HG03432 (cell line): ENCODE measurements around the gene TMPRSS3.

Experiments
- ATAC-seq: cut with Tn5 transposase; IDR thresholded peaks from one replicate; pipeline ENCODE4 v1.9.1; 2021; ENCODE audit warnings: mild to moderate bottlenecking, moderate library complexity; ENCODE audit not compliant: unreplicated experiment

Gene TMPRSS3

GRCh38 chr21:42374864-42375499 lies 20.9 kb downstream of the TMPRSS3 start:
- no peak for ATAC-seq

- ATAC-seq = no peak
Measured at GRCh38 chr21:42374457-42374856, 21.4 kb downstream of the TMPRSS3 start.

DNA sequence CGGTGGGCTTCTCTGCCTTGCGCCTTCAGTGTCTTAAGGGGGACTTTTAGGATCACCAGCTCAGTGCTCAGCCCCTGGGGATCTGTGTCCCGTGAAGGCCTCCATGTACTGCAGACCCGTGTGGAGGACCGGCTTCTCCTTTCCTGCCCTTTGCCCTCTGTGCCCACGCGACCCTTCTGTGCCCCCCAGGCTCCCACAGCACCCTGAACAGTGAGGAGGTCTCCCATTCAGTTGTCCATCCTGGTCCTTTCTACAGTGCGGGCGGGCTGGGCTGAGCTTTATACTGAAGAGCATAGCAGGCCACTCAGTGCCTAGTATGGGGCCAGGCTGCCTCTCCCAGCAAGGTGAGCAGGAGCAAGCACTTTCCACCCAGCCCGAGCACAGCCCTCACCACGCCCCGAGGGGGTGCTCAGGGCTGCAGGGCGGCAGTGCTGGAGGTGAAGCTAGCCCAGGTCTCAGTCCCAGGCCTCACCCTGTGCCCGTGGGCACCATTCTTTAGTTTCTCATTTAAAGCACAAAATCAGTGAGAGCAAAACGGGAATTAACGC lies 21.9 kb downstream of the TMPRSS3 start:
- no peak for ATAC-seq

- no peak for ATAC-seq
Measured at GRCh38 chr21:42373196-42373907, 22.5 kb downstream of the TMPRSS3 start.

DNA sequence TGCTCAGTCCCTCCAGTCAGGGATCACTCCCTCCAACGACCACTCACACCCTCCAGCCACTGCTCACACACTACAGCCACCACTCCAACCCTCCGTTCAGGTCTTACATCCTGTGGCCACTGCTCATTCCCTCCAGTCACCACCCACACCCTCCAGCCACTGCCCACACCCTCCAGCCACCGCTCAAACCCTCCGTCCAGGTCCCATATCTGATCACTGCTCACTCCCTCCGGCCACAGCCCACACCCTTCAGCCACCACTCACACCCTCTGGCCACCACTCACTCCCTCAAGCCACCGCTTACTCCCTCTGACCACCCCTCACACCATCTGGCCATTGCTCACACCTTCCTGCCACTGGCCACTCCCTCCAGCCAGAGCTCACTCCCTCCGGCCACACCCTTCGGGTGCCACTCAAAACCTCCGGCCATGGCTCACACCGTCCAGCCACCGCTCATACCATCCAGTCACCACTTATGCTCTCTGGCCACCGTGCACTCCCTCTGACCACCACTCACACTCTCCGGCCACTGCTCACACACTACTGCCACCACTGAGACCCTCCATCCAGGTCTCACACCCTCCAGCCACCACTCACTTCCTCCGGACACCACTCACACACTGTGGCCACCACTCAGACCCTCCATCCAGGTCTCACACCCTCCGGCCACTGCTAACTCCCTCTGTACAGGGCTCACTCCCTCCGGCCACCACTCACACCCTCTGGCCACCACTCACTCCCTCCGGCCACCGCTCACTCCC lies 24.8 kb downstream of the TMPRSS3 start:
- no peak for ATAC-seq

DNA sequence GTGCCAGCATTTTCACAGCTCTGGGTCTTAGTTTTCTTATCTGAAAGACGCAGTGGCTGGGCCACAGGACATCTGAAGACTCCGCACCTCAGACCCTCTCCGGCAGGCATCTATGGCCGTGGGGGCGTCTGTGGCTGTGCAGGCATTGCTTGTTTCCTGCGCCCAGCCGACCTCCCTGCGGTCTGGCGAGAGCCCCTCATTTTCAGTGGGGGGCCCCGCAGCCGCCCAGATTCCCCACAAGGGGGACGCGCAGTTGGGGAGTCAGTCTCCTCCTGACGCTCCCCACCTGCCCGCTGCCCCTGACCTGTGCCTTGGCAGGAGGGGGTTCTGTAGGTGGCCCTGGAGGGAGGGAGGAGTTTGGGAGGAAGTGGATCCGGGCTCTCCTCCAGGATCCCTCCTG lies 26.0 kb downstream of the TMPRSS3 start:
- ATAC-seq = no peak

DNA sequence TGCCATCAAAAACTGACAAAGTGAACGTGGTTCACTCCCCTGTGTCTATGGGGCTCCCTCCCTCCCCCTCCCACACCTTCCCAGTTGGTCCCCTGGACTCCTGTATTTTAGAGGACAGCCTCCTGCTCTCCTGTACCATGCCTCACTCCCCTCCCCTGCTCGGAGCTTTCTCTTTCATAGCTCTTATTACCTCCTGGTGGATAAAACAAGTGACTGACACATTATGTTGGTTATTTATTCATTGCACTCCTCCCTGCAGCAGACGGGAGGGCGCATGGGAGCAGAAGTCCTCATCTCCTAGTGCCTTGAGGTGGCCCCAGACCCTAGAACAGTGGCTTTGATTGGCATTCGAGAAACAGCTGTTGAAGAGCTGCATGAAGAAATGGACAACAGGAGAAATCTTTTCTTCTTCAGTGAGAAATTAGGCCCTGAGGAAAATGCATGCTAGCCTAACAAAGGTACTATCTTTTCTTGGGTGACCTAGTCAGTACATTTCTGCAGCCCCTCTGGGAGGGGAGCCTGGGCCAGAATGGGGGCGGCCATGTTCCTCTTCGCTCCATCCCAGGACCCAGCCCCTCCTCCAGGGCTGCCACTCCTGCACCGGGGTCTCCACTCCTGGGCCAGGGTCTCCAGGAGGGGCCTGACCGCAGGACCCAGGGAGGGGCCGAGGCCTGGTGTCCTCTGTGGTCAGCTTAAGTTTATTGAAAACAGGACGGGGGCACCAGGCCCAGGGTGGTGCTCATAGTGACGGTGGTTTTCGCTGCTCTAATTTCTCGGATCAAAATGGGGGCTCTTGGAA lies 28.3 kb downstream of the TMPRSS3 start:
- no peak for ATAC-seq

- ATAC-seq = no peak
Measured at GRCh38 chr21:42366292-42367010, 29.4 kb downstream of the TMPRSS3 start, which contains the start of gene TFF1. TSS of gene TFF1 (minus strand) at chr21:42366535. CDS start at chr21:42366495, 40 bp downstream.

DNA sequence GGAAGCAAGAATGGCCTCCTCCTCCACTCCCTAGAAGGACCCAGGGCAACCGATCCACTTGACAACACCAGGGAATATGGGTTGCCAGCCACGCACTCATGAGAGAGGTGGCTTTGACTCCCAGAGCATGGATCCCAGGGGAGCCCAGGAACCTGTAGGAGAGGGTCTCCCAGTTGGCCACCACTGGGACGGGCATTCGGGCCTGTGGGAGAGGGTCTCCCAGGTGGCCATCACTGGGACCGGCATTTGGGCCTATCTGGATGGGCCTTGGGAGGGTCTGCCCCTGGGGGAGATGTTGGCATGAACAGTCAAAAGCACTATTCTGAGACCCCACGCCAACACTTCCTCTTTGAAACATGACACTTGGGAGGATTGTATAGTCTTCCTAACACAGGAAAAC lies 30.1 kb downstream of the TMPRSS3 start:
- ATAC-seq = no peak

DNA sequence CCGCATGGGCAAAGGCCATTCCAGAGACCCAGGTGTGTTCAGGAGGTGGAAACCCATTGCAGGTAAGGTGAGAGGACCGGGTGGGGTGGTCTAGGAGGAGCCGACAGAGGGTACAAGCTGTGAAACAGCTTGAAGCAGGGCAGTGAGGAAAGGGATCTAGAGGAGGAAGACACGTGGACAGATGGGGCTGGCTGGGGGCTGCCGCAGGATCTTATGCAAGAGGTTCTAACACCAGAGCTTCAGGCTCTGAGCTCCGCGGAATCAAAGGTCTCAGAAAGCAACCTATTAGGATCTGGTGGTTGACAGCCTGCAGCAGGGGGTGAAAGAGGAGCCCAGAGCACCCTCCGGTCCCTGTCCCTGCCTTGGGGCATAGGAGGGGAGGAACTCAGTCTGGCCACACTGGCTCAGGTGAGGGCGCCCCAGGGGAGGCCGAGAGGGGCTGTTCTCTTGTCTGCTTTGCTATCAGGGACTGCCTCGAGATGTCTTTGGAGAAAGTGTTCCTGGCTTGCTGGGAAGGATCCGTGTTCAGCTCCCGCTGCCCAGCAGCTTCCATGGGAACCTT lies 31.5 kb downstream of the TMPRSS3 start:
- ATAC-seq = no peak

- no peak for ATAC-seq
Measured at GRCh38 chr21:42363312-42363711, 32.5 kb downstream of the TMPRSS3 start.

- no peak for ATAC-seq
Measured at GRCh38 chr21:42362700-42363099, 33.2 kb downstream of the TMPRSS3 start.

DNA sequence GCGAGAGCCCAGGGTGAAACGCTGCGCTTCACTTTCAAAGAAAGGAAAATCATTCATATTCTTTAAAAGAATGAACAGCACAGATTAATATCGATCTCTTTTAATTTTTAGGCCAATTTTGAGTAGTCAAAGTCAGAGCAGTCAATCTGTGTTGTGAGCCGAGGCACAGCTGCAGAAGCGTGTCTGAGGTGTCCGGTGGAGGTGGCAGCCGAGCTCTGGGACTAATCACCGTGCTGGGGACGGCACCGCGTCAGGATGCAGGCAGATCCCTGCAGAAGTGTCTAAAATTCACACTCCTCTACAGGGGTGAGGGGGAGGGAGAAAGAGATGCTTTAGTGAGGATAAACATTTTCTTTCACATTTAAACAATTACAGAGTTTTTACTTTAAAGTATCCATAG lies 33.7 kb downstream of the TMPRSS3 start:
- ATAC-seq = no peak

- ATAC-seq = no peak
Measured at GRCh38 chr21:42361286-42361685, 34.6 kb downstream of the TMPRSS3 start.

- no peak for ATAC-seq
Measured at GRCh38 chr21:42360317-42360716, 35.5 kb downstream of the TMPRSS3 start.

DNA sequence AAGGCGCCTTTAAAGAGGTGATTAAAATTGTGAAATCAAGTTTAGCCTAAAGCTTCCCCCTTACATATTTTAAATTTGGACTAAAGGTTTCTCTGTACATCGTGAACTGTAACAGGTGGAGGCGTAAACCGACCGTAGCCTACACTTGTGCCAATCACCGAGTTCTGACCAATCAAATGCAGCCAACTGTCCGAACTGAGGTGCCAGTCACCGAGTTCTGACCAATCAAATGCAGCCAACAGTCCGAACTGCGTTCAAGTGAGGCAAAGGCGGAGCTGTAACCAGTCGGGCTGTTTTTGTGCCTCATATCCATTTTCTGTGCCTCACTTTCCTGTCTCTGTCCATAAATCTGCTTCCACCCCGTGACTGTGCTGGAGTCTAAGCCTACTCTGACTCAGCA lies 36.9 kb downstream of the TMPRSS3 start:
- ATAC-seq = no peak

DNA sequence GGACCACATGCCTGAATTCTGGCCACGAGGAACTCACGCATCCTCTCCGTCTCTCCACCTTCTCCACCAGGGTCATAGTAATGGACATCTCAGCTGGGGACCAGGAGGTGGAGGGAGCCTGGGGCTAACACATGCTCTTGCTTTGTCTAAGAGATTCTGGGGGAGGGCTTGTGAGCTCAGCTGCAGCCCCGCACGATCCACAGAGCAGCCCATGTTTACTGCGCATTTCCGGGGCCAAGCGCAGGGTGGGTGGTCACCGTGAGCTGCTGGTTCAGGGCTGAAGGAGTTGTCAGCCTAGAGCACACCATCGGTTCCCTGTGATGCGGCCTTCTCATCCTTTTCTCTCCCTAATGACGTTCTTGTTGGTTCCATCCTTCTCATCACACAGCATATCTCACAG lies 37.6 kb downstream of the TMPRSS3 start:
- ATAC-seq = no peak

- ATAC-seq = no peak
Measured at GRCh38 chr21:42357307-42357706, 38.5 kb downstream of the TMPRSS3 start.

DNA sequence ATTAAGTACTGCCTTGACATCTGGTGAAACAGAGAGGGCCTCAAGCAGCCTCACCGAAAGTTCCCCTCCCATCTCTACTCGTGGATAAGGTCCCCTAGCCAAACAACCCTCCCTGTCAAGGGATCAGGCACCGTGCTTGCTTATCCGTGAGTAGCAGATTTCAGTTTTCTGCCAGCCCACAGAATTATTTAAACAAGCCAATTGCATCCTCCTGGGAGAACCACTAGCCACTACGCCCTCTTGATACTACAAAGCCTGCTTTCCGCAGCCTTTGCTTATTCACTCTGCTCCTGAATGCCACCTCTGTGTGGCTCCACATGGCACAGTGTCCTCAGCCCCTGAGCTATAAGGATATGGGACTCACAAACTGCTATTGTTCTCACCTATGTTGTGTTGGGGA lies 39.2 kb downstream of the TMPRSS3 start:
- no peak for ATAC-seq

DNA sequence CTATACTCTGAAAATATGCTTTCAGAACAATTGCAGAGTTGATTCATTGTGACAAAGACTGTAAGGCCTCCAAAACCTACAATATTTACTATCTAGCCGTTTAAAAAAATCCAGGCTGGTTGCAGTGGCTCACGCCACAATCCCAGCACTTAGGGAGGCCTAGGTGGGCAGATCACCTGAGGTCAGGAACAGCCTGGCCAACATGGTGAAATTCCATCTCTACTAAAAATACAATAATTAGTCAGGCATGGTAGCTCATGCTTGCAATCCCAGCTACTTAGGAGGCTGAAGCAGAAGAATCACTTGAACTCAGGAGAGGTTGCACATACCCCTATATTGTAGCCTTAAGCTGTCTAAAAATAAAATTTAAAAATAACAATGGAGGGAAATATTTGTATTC lies 39.8 kb downstream of the TMPRSS3 start:
- ATAC-seq = no peak
